Hepatocyte (in vitro differentiated cells): ENCODE data around the gene MEGF11. TPM values are rescaled to one million over a fixed set of nuclear protein-coding genes. Genes with fewer than 3 reads are reported as not detected.
A peak's percentile ranks its signal among the peaks of the same experiment; 100 is the strongest.

Experiments
- DNase-seq: peaks from one replicate; pipeline ENCODE4 v3.0.0-alpha.2; 2016; ENCODE audit warnings: low spot score
- H2AFZ ChIP-seq: fragments of 200-600 bp; sonication (generic); 2 replicates; pipeline ENCODE4 v1.6.0; 2016; ENCODE audit warnings: antibody characterized with exemption, mild to moderate bottlenecking
- H3K27ac ChIP-seq: fragments of 200-600 bp; sonication (generic); 2 replicates; pipeline ENCODE4 v1.5.1; 2016; ENCODE audit warnings: mild to moderate bottlenecking
- H3K27me3 ChIP-seq: fragments of 200-600 bp; sonication (generic); 2 replicates; pipeline ENCODE4 v1.6.1; 2016
- H3K36me3 ChIP-seq: fragments of 200-600 bp; sonication (generic); replicated peaks from 2 replicates; pipeline ENCODE4 v1.5.1; 2016; ENCODE audit warnings: low read depth; ENCODE audit not compliant: insufficient read depth
- H3K4me1 ChIP-seq: fragments of 200-600 bp; sonication (generic); 2 replicates; pipeline ENCODE4 v1.5.1; 2016; ENCODE audit warnings: mild to moderate bottlenecking, moderate library complexity; ENCODE audit not compliant: insufficient read depth
- H3K4me2 ChIP-seq: fragments of 200-600 bp; sonication (generic); 2 replicates; pipeline ENCODE4 v1.6.0; 2016
- H3K4me3 ChIP-seq: fragments of 200-600 bp; sonication (generic); 2 replicates; pipeline ENCODE4 v1.5.1; 2016; ENCODE audit warnings: mild to moderate bottlenecking
- H3K79me2 ChIP-seq: fragments of 200-600 bp; sonication (generic); 2 replicates; pipeline ENCODE4 v1.6.0; 2017; ENCODE audit warnings: mild to moderate bottlenecking
- H3K9me2 ChIP-seq: fragments of 200-600 bp; sonication (generic); replicated peaks from 2 replicates; pipeline ENCODE4 v1.6.0; 2017; ENCODE audit warnings: mild to moderate bottlenecking; ENCODE audit not compliant: insufficient read depth
- H3K9me3 ChIP-seq: fragments of 200-600 bp; sonication (generic); 2 replicates; pipeline ENCODE4 v1.5.1; 2016; ENCODE audit warnings: low read depth, mild to moderate bottlenecking
- H4K20me1 ChIP-seq: fragments of 200-600 bp; sonication (generic); 2 replicates; pipeline ENCODE4 v1.6.0; 2016; ENCODE audit warnings: mild to moderate bottlenecking; ENCODE audit not compliant: insufficient read depth, poor library complexity, severe bottlenecking
- EZH2 ChIP-seq: fragments of 200-600 bp; sonication (generic); IDR thresholded peaks from 2 replicates; pipeline ENCODE4 v1.6.1; 2016; ENCODE audit warnings: antibody characterized with exemption, mild to moderate bottlenecking, borderline replicate concordance
- EZH2phosphoT487 ChIP-seq: fragments of 200-600 bp; sonication (generic); IDR thresholded peaks from one replicate; pipeline ENCODE4 v1.6.1; 2018; ENCODE audit warnings: antibody characterized with exemption, mild to moderate bottlenecking, low read depth, moderate library complexity; ENCODE audit not compliant: unreplicated experiment, severe bottlenecking
- WGBS: methylation state at CpG from one replicate; pipeline ENCODE4 v1.1.6; 2016; ENCODE audit warnings: low lambda C conversion rate; ENCODE audit errors: missing lambda C conversion rate; 5-methylcytosine and 5-hydroxymethylcytosine counted together
- polyA plus RNA-seq: library from polyadenylated mRNA; unstranded; fragments of >200 nt; fragmentation: Nextera tagmentation; extraction: Ambion mirVana; gene quantifications from 2 replicates; pipeline ENCODE4 v1.2.1, GENCODE V29; 2016
- total RNA-seq: library from RNA; depleted of rRNA; stranded (reverse); fragments of >200 nt; gene quantifications from 2 replicates; pipeline ENCODE4 v1.2.3, GENCODE V29; 2014
- TF ChIP-seq, protein P1 (sequence below): fragments of 200-600 bp; sonication (generic); IDR thresholded peaks from 2 replicates; pipeline ENCODE4 v1.5.1; 2016; ENCODE audit warnings: antibody characterized with exemption, mild to moderate bottlenecking; ENCODE audit not compliant: poor library complexity

MEGF11 gene
- total and polyA plus RNA-seq, 2 experiments from 2014 or later: 0.07 to 0.25 TPM

DNA sequence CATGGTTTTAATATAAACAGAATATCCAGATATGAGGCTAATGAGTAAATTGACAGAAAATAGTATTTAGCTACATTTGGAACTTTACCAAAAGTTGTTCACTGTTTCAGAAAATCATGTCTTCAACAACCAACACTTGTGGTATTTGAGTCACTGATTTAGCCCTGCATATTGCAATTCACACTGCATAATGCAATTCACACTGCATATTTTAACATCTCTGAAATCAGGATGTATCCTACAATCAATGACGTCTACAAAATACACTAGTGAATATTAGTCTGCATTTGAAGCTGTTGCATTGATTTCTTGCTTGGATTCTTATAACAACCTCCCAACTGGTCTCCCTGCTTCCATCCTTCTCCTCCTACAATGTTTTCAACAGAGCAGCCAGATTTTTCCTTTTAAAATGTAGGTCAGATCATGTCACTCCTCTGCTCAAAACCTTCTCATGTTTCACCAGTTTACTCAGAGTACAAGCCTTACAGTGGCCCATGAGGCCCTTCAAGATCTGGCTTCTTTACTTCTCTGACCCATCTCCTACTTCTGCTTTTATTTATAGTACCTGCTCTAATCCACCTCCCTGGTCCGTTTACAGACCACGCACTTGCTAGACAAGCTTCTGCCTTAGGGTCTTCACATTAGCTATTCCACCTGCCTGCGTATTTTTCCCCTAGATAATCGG is 395.7 kb downstream of the MEGF11 start:
- 68% methylated on average over 5 of the region's 5 CpGs for WGBS
- Histone ChIP-seq H3K27me3 (no peaks in the 10 kb centered on the region), H4K20me1 (no peaks in the 10 kb centered on the region), H3K79me2 (no peaks in the 10 kb centered on the region), H3K4me2 (no peak overlapping the region), H2AFZ (no peak overlapping the region), H3K4me3 (no peak overlapping the region), H3K27ac (no peak overlapping the region), H3K36me3 (no peaks in the 10 kb centered on the region), H3K9me3 (no peaks in the 10 kb centered on the region), H3K9me2 (no peaks in the 10 kb centered on the region), H3K4me1 (no peaks in the 10 kb centered on the region)
- TF ChIP-seq, protein P1, sequence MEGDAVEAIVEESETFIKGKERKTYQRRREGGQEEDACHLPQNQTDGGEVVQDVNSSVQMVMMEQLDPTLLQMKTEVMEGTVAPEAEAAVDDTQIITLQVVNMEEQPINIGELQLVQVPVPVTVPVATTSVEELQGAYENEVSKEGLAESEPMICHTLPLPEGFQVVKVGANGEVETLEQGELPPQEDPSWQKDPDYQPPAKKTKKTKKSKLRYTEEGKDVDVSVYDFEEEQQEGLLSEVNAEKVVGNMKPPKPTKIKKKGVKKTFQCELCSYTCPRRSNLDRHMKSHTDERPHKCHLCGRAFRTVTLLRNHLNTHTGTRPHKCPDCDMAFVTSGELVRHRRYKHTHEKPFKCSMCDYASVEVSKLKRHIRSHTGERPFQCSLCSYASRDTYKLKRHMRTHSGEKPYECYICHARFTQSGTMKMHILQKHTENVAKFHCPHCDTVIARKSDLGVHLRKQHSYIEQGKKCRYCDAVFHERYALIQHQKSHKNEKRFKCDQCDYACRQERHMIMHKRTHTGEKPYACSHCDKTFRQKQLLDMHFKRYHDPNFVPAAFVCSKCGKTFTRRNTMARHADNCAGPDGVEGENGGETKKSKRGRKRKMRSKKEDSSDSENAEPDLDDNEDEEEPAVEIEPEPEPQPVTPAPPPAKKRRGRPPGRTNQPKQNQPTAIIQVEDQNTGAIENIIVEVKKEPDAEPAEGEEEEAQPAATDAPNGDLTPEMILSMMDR: no peak
- TF ChIP-seq EZH2phosphoT487 (no peak), EZH2 (no peak)
- DNase-seq: no peak

DNA sequence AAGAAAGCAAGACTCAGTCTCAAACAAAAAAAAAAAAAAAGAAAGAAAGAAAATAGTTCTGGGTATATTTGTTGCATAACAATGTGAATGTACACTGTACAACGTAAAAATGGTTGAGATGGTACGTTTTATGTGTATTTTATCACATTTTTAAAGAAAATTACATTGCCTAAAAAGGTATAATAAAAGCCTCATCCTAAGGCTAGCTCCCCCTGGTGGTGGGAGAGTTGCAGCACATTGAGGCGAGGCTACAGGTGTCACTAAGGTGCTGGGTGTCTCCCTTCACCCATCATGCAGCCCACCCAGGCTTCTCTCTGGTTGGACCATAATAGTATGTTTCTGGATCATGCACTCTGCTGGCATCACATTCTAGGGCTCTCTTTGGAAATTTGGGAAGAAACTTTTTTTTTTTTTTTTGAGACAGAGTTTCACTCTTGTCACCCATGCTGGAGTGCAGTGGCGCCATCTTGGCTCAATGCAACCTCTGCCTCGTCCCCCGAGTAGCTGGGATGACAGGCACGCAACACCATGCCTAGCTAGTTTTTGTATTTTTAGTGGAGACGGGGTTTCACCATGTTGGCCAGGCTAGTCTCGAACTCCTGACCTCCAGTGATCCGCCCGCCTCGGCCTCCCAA is 396.6 kb downstream of the MEGF11 start:
- Histone ChIP-seq H2AFZ (no peak overlapping the region), H3K4me3 (no peak overlapping the region), H3K4me1 (no peaks in the 10 kb centered on the region), H3K36me3 (no peaks in the 10 kb centered on the region), H3K79me2 (no peaks in the 10 kb centered on the region), H3K4me2 (no peak overlapping the region), H3K9me2 (no peaks in the 10 kb centered on the region), H3K27me3 (no peaks in the 10 kb centered on the region), H4K20me1 (no peaks in the 10 kb centered on the region), H3K27ac (no peak overlapping the region), H3K9me3 (no peaks in the 10 kb centered on the region)
- 72% methylated on average over 12 of the region's 12 CpGs for WGBS
- no peak for TF ChIP-seq EZH2
- TF ChIP-seq, protein P1: peak; percentile 62
- DNase-seq: peak; percentile 68

DNA sequence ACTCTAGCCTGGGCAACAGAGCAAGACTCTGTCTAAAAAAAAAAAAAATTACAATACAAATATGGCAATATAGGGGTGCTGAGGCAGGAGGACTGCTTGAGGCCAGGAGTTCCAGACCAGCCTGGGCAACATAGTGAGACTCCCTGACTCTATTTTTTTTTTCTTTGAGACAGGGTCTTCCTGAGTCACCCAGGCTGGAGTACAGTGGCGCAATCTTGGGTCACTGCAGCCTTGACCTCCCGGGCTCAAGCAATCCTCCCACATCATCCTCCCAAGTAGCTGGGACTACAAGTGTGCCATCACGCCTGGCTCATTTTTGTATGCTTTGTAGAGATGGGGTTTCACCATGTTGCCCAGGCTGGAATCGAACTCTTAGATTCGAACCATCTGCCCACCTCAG is 401.6 kb downstream of the MEGF11 start:
- no peaks in the 10 kb centered on the region for H3K27me3 ChIP-seq
- no peaks in the 10 kb centered on the region for H3K9me3 ChIP-seq
- H3K9me2 ChIP-seq: no peaks in the 10 kb centered on the region
- 92% methylated on average over 5 of the region's 5 CpGs for WGBS
- no peak overlapping the region for H3K27ac ChIP-seq
- H3K36me3 ChIP-seq: no peaks in the 10 kb centered on the region
- no peak for DNase-seq
- H3K4me1 ChIP-seq: no peaks in the 10 kb centered on the region
- no peaks in the 10 kb centered on the region for H4K20me1 ChIP-seq
- H3K79me2 ChIP-seq: no peaks in the 10 kb centered on the region
- no peak overlapping the region for H3K4me2 ChIP-seq
- no peak overlapping the region for H2AFZ ChIP-seq
- TF ChIP-seq EZH2phosphoT487 (no peak), EZH2 (no peak)
- TF ChIP-seq, protein P1: no peak
- no peak overlapping the region for H3K4me3 ChIP-seq
